NCI-H446 (cell line): ENCODE measurements around the gene PILRB.
"Not testable (repeated sequence)": the region's sequence is repeated elsewhere in the genome, so short reads cannot be mapped to it uniquely, and the experiment has no call there.

ENCODE experiments used
- DNase-seq, 2 experiments: peaks; one replicate each; lab custom pipeline; 2025; lab: John Stamatoyannopoulos, UW

PILRB gene

GRCh38 chr7:100376066-100376465 is 18.1 kb downstream of the PILRB start:
- DNase-seq = no peak

GRCh38 chr7:100378114-100378755 is 20.3 kb downstream of the PILRB start:
- DNase-seq = no peak

GRCh38 chr7:100380196-100380595 is 22.3 kb downstream of the PILRB start:
- DNase-seq = no peak

GRCh38 chr7:100381531-100382233 is 23.8 kb downstream of the PILRB start:
- not testable (repeated sequence) for DNase-seq

GRCh38 chr7:100382234-100382853 is 24.4 kb downstream of the PILRB start:
- not testable (repeated sequence) for DNase-seq

- DNase-seq = no peak
These were observed 26.8 kb downstream of the PILRB start for GRCh38 chr7:100384628-100385294.

GRCh38 chr7:100386940-100387339 is 29.0 kb downstream of the PILRB start:
- DNase-seq = no peak

GRCh38 chr7:100387695-100388094 is 29.8 kb downstream of the PILRB start:
- DNase-seq = no peak

- no peak for DNase-seq
These were observed 31.6 kb downstream of the PILRB start for GRCh38 chr7:100389437-100390088.

GRCh38 chr7:100390286-100391009 is 32.5 kb downstream of the PILRB start:
- DNase-seq = no peak

- no peak for DNase-seq
These were observed 35.5 kb downstream of the PILRB start for GRCh38 chr7:100393233-100393905.

- no peak for DNase-seq
These were observed 36.2 kb downstream of the PILRB start for GRCh38 chr7:100394077-100394476.

GRCh38 chr7:100396421-100396982 is 38.6 kb downstream of the PILRB start:
- no peak for DNase-seq

- DNase-seq = no peak
These were observed 39.6 kb downstream of the PILRB start for GRCh38 chr7:100397315-100398081.

GRCh38 chr7:100398239-100398638 is 40.3 kb downstream of the PILRB start:
- no peak for DNase-seq

- DNase-seq = no peak
These were observed 42.1 kb downstream of the PILRB start for GRCh38 chr7:100400041-100400440.

- DNase-seq = no peak
These were observed 42.7 kb downstream of the PILRB start for GRCh38 chr7:100400656-100401055.

GRCh38 chr7:100401811-100402210 is 43.9 kb downstream of the PILRB start:
- no peak for DNase-seq

GRCh38 chr7:100402241-100402640 is 44.3 kb downstream of the PILRB start:
- no peak for DNase-seq

- no peak for DNase-seq
These were observed 48.9 kb downstream of the PILRB start for GRCh38 chr7:100406767-100407166.
